H1 (cell line): ENCODE data around the gene ADPGK. TPM values are rescaled to one million over a fixed set of nuclear protein-coding genes. Genes with fewer than 3 reads are reported as not detected.

Experiments used
- CTCF ChIA-PET: fragments of 300-600 bp; sonication (Branson Sonifier 250); formaldehyde crosslinking; loops from one replicate; lab custom pipeline; 2021; ENCODE audit not compliant: partially characterized antibody; lab: Charles Lee
- POLR2A ChIA-PET: fragments of 300-600 bp; sonication (Branson Sonifier 250); formaldehyde crosslinking; loops from one replicate; lab custom pipeline; 2021; ENCODE audit warnings: inconsistent platforms; ENCODE audit not compliant: partially characterized antibody; lab: Charles Lee
- DNase-seq, 2 experiments: peaks; one replicate each; pipeline versions ENCODE4 v3.0.0 to v3.0.0-alpha.2; 2010 to 2022; ENCODE audit warnings: low spot score in 2 of 2, low read depth in 1 of 2, mixed read lengths in 1 of 2
- FAIRE-seq: peaks from 2 replicates; lab custom pipeline; 2011; peaks lifted over from hg19 to GRCh38; lab: Jason Lieb, UNC
- H2AFZ ChIP-seq: 2 replicates; pipeline ENCODE4 v1.8.1; 2012; ENCODE audit warnings: low read length, inconsistent platforms
- H2AK5ac ChIP-seq: 2 replicates; pipeline ENCODE4 v1.6.1; 2013; ENCODE audit warnings: low read depth, low read length
- H2BK120ac ChIP-seq: replicated peaks from 2 replicates; pipeline ENCODE3; 2013; ENCODE audit warnings: low read depth, low read length, inconsistent platforms
- H2BK12ac ChIP-seq: 2 replicates; pipeline ENCODE4 v1.6.1; 2013; ENCODE audit warnings: low read depth, low read length
- H2BK15ac ChIP-seq: 2 replicates; pipeline ENCODE4 v1.6.1; 2013; ENCODE audit warnings: low read length
- H2BK20ac ChIP-seq: 2 replicates; pipeline ENCODE4 v1.6.1; 2013; ENCODE audit warnings: low read length
- H2BK5ac ChIP-seq: 2 replicates; pipeline ENCODE4 v1.6.1; 2013; ENCODE audit warnings: low read depth, low read length
- H3K14ac ChIP-seq: 2 replicates; pipeline ENCODE4 v1.6.1; 2013; ENCODE audit warnings: inconsistent platforms; ENCODE audit not compliant: insufficient read length
- H3K18ac ChIP-seq: 2 replicates; pipeline ENCODE4 v1.6.1; 2013; ENCODE audit warnings: low read length; ENCODE audit errors: extremely low read depth
- H3K23ac ChIP-seq: 2 replicates; pipeline ENCODE4 v1.6.1; 2013; ENCODE audit warnings: inconsistent platforms; ENCODE audit not compliant: insufficient read length
- H3K23me2 ChIP-seq: 2 replicates; pipeline ENCODE4 v1.6.1; 2013; ENCODE audit warnings: low read depth, low read length
- H3K27ac ChIP-seq: 2 replicates; pipeline ENCODE4 v1.6.1; 2011; ENCODE audit warnings: low read depth, low read length, inconsistent platforms
- H3K27me3 ChIP-seq, 4 experiments: replicated peaks in 1 of 4; 1 replicate in 1 of 4; 2 replicates in 3 of 4; pipeline versions ENCODE4 v1.6.1 to v1.8.1; 2011 to 2013; ENCODE audit warnings: low read length in 3 of 4, mild to moderate bottlenecking in 3 of 4, inconsistent platforms in 2 of 4, mixed read lengths in 2 of 4, moderate library complexity in 1 of 4; ENCODE audit not compliant: control insufficient read depth in 3 of 4, insufficient read depth in 3 of 4; ENCODE audit errors: extremely low read depth in 1 of 4
- H3K36me3 ChIP-seq, 4 experiments: 2 replicates each; pipeline versions ENCODE4 v1.6.1 to v1.8.1; 2011 to 2013; ENCODE audit warnings: mild to moderate bottlenecking in 4 of 4, low read length in 3 of 4, moderate library complexity in 2 of 4, control low read depth in 1 of 4, inconsistent platforms in 1 of 4; ENCODE audit not compliant: insufficient read depth in 4 of 4, control insufficient read depth in 2 of 4
- H3K4ac ChIP-seq: replicated peaks from 2 replicates; pipeline ENCODE3; 2013; ENCODE audit warnings: low read length, low read depth, mixed read lengths, inconsistent platforms; ENCODE audit not compliant: insufficient read length
- H3K4me1 ChIP-seq, 4 experiments: replicated peaks in 1 of 4; 1 replicate in 1 of 4; 2 replicates in 3 of 4; pipeline versions ENCODE4 v1.6.1 to v1.8.1; 2011 to 2013; ENCODE audit warnings: low read length in 3 of 4, inconsistent platforms in 2 of 4, mixed read lengths in 1 of 4; ENCODE audit not compliant: insufficient read depth in 4 of 4, control insufficient read depth in 3 of 4
- H3K4me2 ChIP-seq, 2 experiments: 2 replicates each; pipeline versions ENCODE4 v1.6.1 to v1.8.1; 2011 to 2013; ENCODE audit warnings: low read depth in 2 of 2, low read length in 2 of 2, control low read depth in 1 of 2, inconsistent platforms in 1 of 2, mild to moderate bottlenecking in 1 of 2; ENCODE audit not compliant: insufficient read depth in 1 of 2
- H3K4me3 ChIP-seq, 4 experiments: fragments of 200-600, 300-600 bp in 1 of 4; sonication (generic), shearing (Covaris generic), sonication (Bioruptor Twin) in 1 of 4; 2 replicates each; pipeline versions ENCODE4 v1.5.1 to v1.8.1; 2011 to 2016; ENCODE audit warnings: low read length in 4 of 4, low read depth in 3 of 4, control low read depth in 2 of 4, inconsistent platforms in 2 of 4, mild to moderate bottlenecking in 2 of 4, mixed read lengths in 1 of 4, moderate library complexity in 1 of 4; ENCODE audit not compliant: insufficient read depth in 2 of 4; ENCODE audit errors: extremely low read depth in 1 of 4
- H3K56ac ChIP-seq: replicated peaks from 2 replicates; pipeline ENCODE3; 2013; ENCODE audit warnings: low read depth, mild to moderate bottlenecking, mixed read lengths, low read length, inconsistent platforms; ENCODE audit not compliant: insufficient read length
- H3K79me1 ChIP-seq: 2 replicates; pipeline ENCODE4 v1.6.1; 2013; ENCODE audit warnings: low read depth, low read length, control low read depth
- H3K79me2 ChIP-seq, 2 experiments: 2 replicates each; pipeline versions ENCODE4 v1.6.1 to v1.8.1; 2012 to 2013; ENCODE audit warnings: low read length in 2 of 2, mild to moderate bottlenecking in 2 of 2, inconsistent platforms in 1 of 2; ENCODE audit not compliant: insufficient read depth in 2 of 2, control insufficient read depth in 1 of 2
- H3K9ac ChIP-seq, 4 experiments: replicated peaks in 1 of 4; 1 replicate in 1 of 4; 2 replicates in 3 of 4; pipeline versions ENCODE4 v1.6.1 to v1.8.1; 2011 to 2013; ENCODE audit warnings: low read depth in 3 of 4, low read length in 3 of 4, control low read depth in 2 of 4, mild to moderate bottlenecking in 2 of 4, moderate library complexity in 2 of 4, inconsistent platforms in 1 of 4; ENCODE audit errors: extremely low read depth in 1 of 4
- H3K9me3 ChIP-seq, 2 experiments: 2 replicates each; pipeline versions ENCODE4 v1.6.1 to v1.8.1; 2012 to 2013; ENCODE audit warnings: mild to moderate bottlenecking in 2 of 2, moderate library complexity in 2 of 2, control low read depth in 1 of 2, inconsistent platforms in 1 of 2, low read depth in 1 of 2, low read length in 1 of 2, mixed read lengths in 1 of 2; ENCODE audit not compliant: insufficient read depth in 2 of 2
- H4K20me1 ChIP-seq, 2 experiments: replicated peaks in 1 of 2; 2 replicates each; pipeline versions ENCODE3 to v1.8.1; 2011 to 2013; ENCODE audit warnings: inconsistent platforms in 2 of 2, low read length in 2 of 2, mild to moderate bottlenecking in 1 of 2; ENCODE audit not compliant: insufficient read depth in 2 of 2, control insufficient read depth in 1 of 2
- H4K5ac ChIP-seq: 2 replicates; pipeline ENCODE4 v1.6.1; 2013; ENCODE audit warnings: low read length, low read depth, mixed read lengths, inconsistent platforms; ENCODE audit not compliant: insufficient read length
- H4K8ac ChIP-seq: 2 replicates; pipeline ENCODE4 v1.8.0; 2013; ENCODE audit warnings: mild to moderate bottlenecking, moderate library complexity, low read length, inconsistent platforms; ENCODE audit not compliant: insufficient read depth; ENCODE audit errors: extremely low read depth
- H4K91ac ChIP-seq: replicated peaks from 2 replicates; pipeline ENCODE3; 2013; ENCODE audit warnings: low read length, mixed read lengths, inconsistent platforms; ENCODE audit not compliant: insufficient read length
- ASH2L ChIP-seq: fragments of 200-600, 300-600 bp; sonication (generic); IDR thresholded peaks from one replicate; pipeline ENCODE4 v1.7.1; 2017; ENCODE audit warnings: low read length
- CREB1 ChIP-seq: IDR thresholded peaks from 2 replicates; pipeline ENCODE4 v1.6.1; 2012; ENCODE audit warnings: inconsistent platforms
- EGR1 ChIP-seq: IDR thresholded peaks from 2 replicates; pipeline ENCODE4 v1.6.1; 2011; ENCODE audit warnings: low read depth, low read length, borderline replicate concordance
- GTF2F1 ChIP-seq: IDR thresholded peaks from 2 replicates; pipeline ENCODE4 v1.6.1; 2012; ENCODE audit warnings: low read depth, low read length, improper control_type of control experiment, borderline replicate concordance
- HDAC2 ChIP-seq, 2 experiments: fragments of 300-600 bp in 1 of 2; sonication (generic) in 1 of 2; IDR thresholded peaks; 2 replicates each; pipeline ENCODE4 v1.6.1; 2011 to 2012; ENCODE audit warnings: low read depth in 2 of 2, low read length in 2 of 2, mild to moderate bottlenecking in 2 of 2, moderate library complexity in 2 of 2, borderline replicate concordance in 1 of 2, inconsistent platforms in 1 of 2
- POLR2A ChIP-seq, 2 experiments: IDR thresholded peaks; 1 replicate in 1 of 2; 2 replicates in 1 of 2; pipeline ENCODE4 v1.6.1; 2011; ENCODE audit warnings: low read depth in 2 of 2, low read length in 2 of 2, mild to moderate bottlenecking in 2 of 2; ENCODE audit errors: control extremely low read depth in 1 of 2
- RAD21 ChIP-seq, 2 experiments: IDR thresholded peaks in 1 of 2; conservative IDR thresholded peaks in 1 of 2; 2 replicates each; pipeline ENCODE4 v1.6.1; 2011; ENCODE audit warnings: low read depth in 2 of 2, low read length in 2 of 2, improper control_type of control experiment in 1 of 2, inconsistent platforms in 1 of 2, mild to moderate bottlenecking in 1 of 2, moderate library complexity in 1 of 2
- SIN3A ChIP-seq, 2 experiments: IDR thresholded peaks in 1 of 2; conservative IDR thresholded peaks in 1 of 2; 2 replicates each; pipeline ENCODE4 v1.6.1; 2011 to 2012; ENCODE audit warnings: low read length in 2 of 2, improper control_type of control experiment in 1 of 2, low read depth in 1 of 2, mild to moderate bottlenecking in 1 of 2
- SRF ChIP-seq: IDR thresholded peaks from 2 replicates; pipeline ENCODE4 v1.6.1; 2011; ENCODE audit warnings: mild to moderate bottlenecking, low read depth, low read length, moderate library complexity
- TCF12 ChIP-seq: IDR thresholded peaks from 2 replicates; pipeline ENCODE4 v1.6.1; 2011; ENCODE audit warnings: low read depth, mild to moderate bottlenecking, low read length
- TEAD4 ChIP-seq: IDR thresholded peaks from 2 replicates; pipeline ENCODE4 v1.6.1; 2012; ENCODE audit warnings: low read depth, low read length, inconsistent platforms, mixed read lengths
- WGBS, 2 experiments: shearing (Covaris generic) in 1 of 2; methylation state at CpG; one replicate each; pipeline versions ENCODE4 v1.1.6 to v1.1.7; 2013 to 2015; ENCODE audit warnings: low lambda C conversion rate in 2 of 2, mixed read lengths in 2 of 2, inconsistent platforms in 1 of 2, low coverage in 1 of 2, missing lambda C conversion rate in 1 of 2; ENCODE audit not compliant: insufficient replicate concordance in 2 of 2, insufficient coverage in 1 of 2, insufficient read length in 1 of 2; ENCODE audit errors: extremely low coverage in 1 of 2, missing lambda C conversion rate in 1 of 2; 5-methylcytosine and 5-hydroxymethylcytosine counted together
- polyA plus RNA-seq, 7 experiments: library from polyadenylated mRNA; depleted of rRNA in 3 of 7; stranded (reverse) in 5 of 7; unstranded in 2 of 7; fragments of >200 nt in 5 of 7; fragments of 200-250 nt in 2 of 7; gene quantifications; 1 replicate in 5 of 7; 2 replicates in 1 of 7; 4 replicates in 1 of 7; pipeline versions ENCODE4 v1.2.1 to v1.2.3, GENCODE V29; 2011 to 2013; ENCODE audit warnings: missing spikeins in 2 of 7, mixed read lengths in 2 of 7
- total RNA-seq: library from RNA; stranded (reverse); fragmentation: NEBNext Ultra II Directional; extraction: Animal tissue kit (Norgen Biotek cat#: 25700); gene quantifications from 2 replicates; pipeline ENCODE4 v1.2.1, GENCODE V29; 2021
- TF ChIP-seq, protein P1 (sequence below), 3 experiments: IDR thresholded peaks; 1 replicate in 2 of 3; 2 replicates in 1 of 3; pipeline versions ENCODE4 v1.5.1 to v1.6.1; 2011; ENCODE audit warnings: low read length in 3 of 3, mild to moderate bottlenecking in 3 of 3, inconsistent platforms in 2 of 3, low read depth in 1 of 3, moderate library complexity in 1 of 3; ENCODE audit not compliant: insufficient read depth in 1 of 3; ENCODE audit errors: control extremely low read depth in 1 of 3

The ADPGK gene
- total and polyA plus RNA-seq, 2 of the 8 experiments (the other 6 are each of a cell fraction or from before 2014, with no cell fraction given), result 32.2 to 38.2 TPM

DNA sequence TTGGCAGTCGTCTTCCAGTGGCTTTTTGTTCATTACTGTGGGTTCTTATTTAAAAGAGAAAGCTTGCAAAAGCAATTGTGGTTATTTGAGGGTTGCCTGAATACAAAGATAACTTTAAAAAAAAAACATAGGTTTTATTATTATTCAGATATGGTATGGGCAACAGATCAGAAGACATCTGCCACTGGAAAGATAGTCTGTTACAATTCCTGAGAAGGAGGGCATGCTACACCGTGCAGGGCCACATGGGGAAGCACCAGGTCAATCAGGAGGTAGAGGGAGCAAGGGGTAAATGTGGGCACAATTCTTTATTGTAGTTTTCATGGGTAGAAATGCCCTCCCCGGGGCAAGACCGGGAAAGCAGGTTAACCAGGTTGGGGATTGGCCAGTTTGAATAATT is 51.0 kb downstream of the ADPGK start:
- Histone ChIP-seq H3K4ac (no peak overlapping the region), H3K79me1 (no peaks in the 10 kb centered on the region), H3K18ac (no peak overlapping the region), H3K23me2 (no peaks in the 10 kb centered on the region), H4K5ac (no peak overlapping the region), H3K36me3 (peaks cover 5 to 22% (median 20%) of the 10 kb centered on the region in 4 experiments), H3K4me1 (peaks cover 0 to 4% (median 0%) of the 10 kb centered on the region in 4 experiments; a peak in 2 of 7 replicates), H3K56ac (no peak overlapping the region), H3K27me3 (no peaks in the 10 kb centered on the region), H3K23ac (no peak overlapping the region), H2BK12ac (no peak overlapping the region), H3K27ac (no peak overlapping the region), H2BK5ac (no peak overlapping the region), H4K20me1 (no peaks in the 10 kb centered on the region), H3K14ac (no peak overlapping the region), H3K9ac (no peak overlapping the region), H4K8ac (no peak overlapping the region), H3K79me2 (no peaks in the 10 kb centered on the region), H2AK5ac (no peak overlapping the region), H2BK120ac (no peak overlapping the region), H3K4me2 (no peak overlapping the region), H2BK15ac (no peak overlapping the region), H2AFZ (no peak overlapping the region), H4K91ac (no peak overlapping the region), H3K9me3 (no peaks in the 10 kb centered on the region), H2BK20ac (no peak overlapping the region), H3K4me3 (no peak overlapping the region)
- CTCF ChIA-PET, result interaction anchor here (0.6 to 1.8 kb wide), 4 partner anchors 10 to 273 kb away, joined by 3 to 8 read pairs (median 4); no protein-coding TSS in a partner anchor
- DNase-seq (no peak), FAIRE-seq (no peak)
- POLR2A ChIA-PET, result no interaction called here
- 89% methylated on average over 4 of the region's 4 CpGs; no CpG with 5 or more reads in 1 of the 2 experiments for WGBS, 2 experiments
- no peak for TF ChIP-seq SIN3A (conservative IDR thresholded peaks at IDR 0.05 in 1 of 2, IDR thresholded peaks at IDR 0.05 in 1 of 2; ENCODE audit: low read depth in 1 of 2, low read length in 2 of 2)
- TF ChIP-seq EGR1, result no peak
- TF ChIP-seq TEAD4, result no peak
- no peak for TF ChIP-seq ASH2L
- TF ChIP-seq GTF2F1, result no peak
- peak; percentile 23 to 36; a peak in 3 of 4 replicates for TF ChIP-seq RAD21 (IDR thresholded peaks at IDR 0.05 in 1 of 2, conservative IDR thresholded peaks at IDR 0.05 in 1 of 2; ENCODE audit: low read depth in 2 of 2, low read length in 2 of 2)
- no peak for TF ChIP-seq SRF
- TF ChIP-seq CREB1, result no peak
- TF ChIP-seq, protein P1, sequence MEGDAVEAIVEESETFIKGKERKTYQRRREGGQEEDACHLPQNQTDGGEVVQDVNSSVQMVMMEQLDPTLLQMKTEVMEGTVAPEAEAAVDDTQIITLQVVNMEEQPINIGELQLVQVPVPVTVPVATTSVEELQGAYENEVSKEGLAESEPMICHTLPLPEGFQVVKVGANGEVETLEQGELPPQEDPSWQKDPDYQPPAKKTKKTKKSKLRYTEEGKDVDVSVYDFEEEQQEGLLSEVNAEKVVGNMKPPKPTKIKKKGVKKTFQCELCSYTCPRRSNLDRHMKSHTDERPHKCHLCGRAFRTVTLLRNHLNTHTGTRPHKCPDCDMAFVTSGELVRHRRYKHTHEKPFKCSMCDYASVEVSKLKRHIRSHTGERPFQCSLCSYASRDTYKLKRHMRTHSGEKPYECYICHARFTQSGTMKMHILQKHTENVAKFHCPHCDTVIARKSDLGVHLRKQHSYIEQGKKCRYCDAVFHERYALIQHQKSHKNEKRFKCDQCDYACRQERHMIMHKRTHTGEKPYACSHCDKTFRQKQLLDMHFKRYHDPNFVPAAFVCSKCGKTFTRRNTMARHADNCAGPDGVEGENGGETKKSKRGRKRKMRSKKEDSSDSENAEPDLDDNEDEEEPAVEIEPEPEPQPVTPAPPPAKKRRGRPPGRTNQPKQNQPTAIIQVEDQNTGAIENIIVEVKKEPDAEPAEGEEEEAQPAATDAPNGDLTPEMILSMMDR (IDR thresholded peaks at IDR 0.05; ENCODE audit: control extremely low read depth in 1 of 3, insufficient read depth in 1 of 3, low read depth in 1 of 3, low read length in 3 of 3), result peak; percentile 16 to 40 (median 20); a peak in 2 of 4 replicates
- no peak for TF ChIP-seq POLR2A (IDR thresholded peaks at IDR 0.05; ENCODE audit: control extremely low read depth in 1 of 2, low read depth in 2 of 2, low read length in 2 of 2)
- no peak for TF ChIP-seq HDAC2 (IDR thresholded peaks at IDR 0.05; ENCODE audit: borderline replicate concordance in 1 of 2, low read depth in 2 of 2, low read length in 2 of 2)
- TF ChIP-seq TCF12, result no peak
